Measurements from ENCODE around the gene PLBD1. TPM values are rescaled to one million over a fixed set of nuclear protein-coding genes. Genes with fewer than 3 reads are reported as not detected.

The PLBD1 gene
- total RNA-seq, 4 donors from 2014 or later: 4.1 to 18.7 (median 6.6) TPM

DNA sequence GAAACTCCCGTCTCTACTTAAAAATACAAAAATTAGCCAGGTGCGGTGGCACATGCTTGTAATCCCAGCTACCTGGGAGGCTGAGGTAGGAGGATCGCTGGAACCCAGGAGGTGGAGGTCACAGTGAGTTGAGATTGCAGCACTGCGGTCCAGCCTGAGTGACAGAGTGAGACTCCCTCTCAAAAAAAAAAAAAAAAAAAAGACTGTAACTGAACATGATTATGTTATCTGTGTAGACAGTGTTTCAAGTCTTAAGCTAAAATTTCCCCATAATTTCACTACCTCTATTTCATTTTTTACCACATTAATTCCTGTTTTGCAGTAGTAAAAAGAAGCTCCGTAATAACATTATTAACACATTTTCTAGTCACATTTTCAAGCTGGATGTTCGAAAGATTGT is 5.4 kb downstream of the PLBD1 start:
- Histone ChIP-seq H3K4me1 (peaks cover 5 to 8% (median 6%) of the 10 kb centered on the region in 4 donors), H3K4me3 (no peak overlapping the region), H3K27me3 (no peaks in the 10 kb centered on the region), H3K36me3 (no peaks in the 10 kb centered on the region), H3K9me3 (peaks cover 0 to 2% (median 0%) of the 10 kb centered on the region in 4 donors), H3K27ac (replicated peaks in 1 of 4) (no peak overlapping the region)
- DNase-seq (ENCODE audit: extremely low spot score): no peak
- intact Hi-C loops (cut with DNase I): no loop called here
- WGBS: 84% methylated on average over 6 of the region's 6 CpGs
- no peak for TF ChIP-seq POLR2A (IDR thresholded peaks at IDR 0.05; ENCODE audit: low read depth)
- TF ChIP-seq CTCF (IDR thresholded peaks at IDR 0.05): no peak
- TF ChIP-seq POLR2AphosphoS5 (IDR thresholded peaks at IDR 0.05): no peak
- TF ChIP-seq EP300 (IDR thresholded peaks at IDR 0.05): no peak

GRCh38 chr12:14561677-14562238 is 5.9 kb downstream of the PLBD1 start:
- TF ChIP-seq POLR2A (IDR thresholded peaks at IDR 0.05; ENCODE audit: low read depth): no peak
- no peak for TF ChIP-seq CTCF (IDR thresholded peaks at IDR 0.05)
- TF ChIP-seq POLR2AphosphoS5 (IDR thresholded peaks at IDR 0.05): no peak
- no peak for TF ChIP-seq EP300 (IDR thresholded peaks at IDR 0.05)
- H3K36me3 ChIP-seq: no peaks in the 10 kb centered on the region

DNA sequence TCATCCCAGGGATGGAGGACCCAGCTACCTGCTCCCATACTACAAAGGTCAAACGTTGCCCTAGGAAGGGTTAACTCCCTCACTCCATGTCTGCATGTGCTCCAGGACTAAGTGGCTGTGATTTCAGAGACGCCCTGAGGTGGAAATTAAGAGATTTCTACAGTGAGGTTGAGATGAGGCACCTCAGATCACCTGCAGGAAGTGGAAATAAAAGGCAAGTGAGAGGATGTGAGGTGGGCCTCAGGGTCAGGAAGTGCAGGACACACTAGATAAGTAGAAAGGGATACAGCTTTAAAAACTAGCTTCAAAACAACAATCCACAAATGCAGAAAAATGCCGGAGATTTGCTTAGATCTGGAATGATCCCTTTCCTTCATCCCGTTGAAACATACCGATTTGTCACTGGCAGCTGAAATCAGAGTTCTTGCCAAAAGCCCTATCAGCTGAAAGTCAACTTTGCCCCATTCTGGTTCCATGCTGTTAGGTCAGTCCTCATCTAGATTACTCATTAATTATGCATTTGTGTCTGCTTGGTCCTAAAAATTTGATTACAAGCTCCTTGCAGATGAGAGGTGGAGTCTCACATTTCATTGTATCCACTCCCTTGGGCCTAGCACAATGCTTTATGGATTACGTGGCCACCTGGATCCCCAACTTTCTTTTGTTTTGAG is 6.6 kb downstream of the PLBD1 start:
- Histone ChIP-seq H3K4me3 (no peak overlapping the region), H3K36me3 (no peaks in the 10 kb centered on the region), H3K27ac (replicated peaks in 1 of 4) (no peak overlapping the region), H3K9me3 (peaks cover 0 to 3% (median 0%) of the 10 kb centered on the region in 4 donors), H3K4me1 (peaks cover 0 to 8% (median 0%) of the 10 kb centered on the region in 4 donors), H3K27me3 (no peaks in the 10 kb centered on the region)
- intact Hi-C loops (cut with DNase I): no loop called here
- 72% methylated on average over 6 of the region's 6 CpGs for WGBS
- peak; percentile 39 for DNase-seq (ENCODE audit: extremely low spot score)
- no peak for TF ChIP-seq POLR2AphosphoS5 (IDR thresholded peaks at IDR 0.05)
- TF ChIP-seq CTCF (IDR thresholded peaks at IDR 0.05): no peak
- TF ChIP-seq EP300 (IDR thresholded peaks at IDR 0.05): no peak
- TF ChIP-seq POLR2A (IDR thresholded peaks at IDR 0.05; ENCODE audit: low read depth): no peak

More at GRCh38 chr12:14561677-14562238, 5.9 kb downstream of the PLBD1 start:
- intact Hi-C loops (cut with DNase I): no loop called here
- Histone ChIP-seq H3K9me3 (peaks cover 0 to 3% (median 0%) of the 10 kb centered on the region in 4 donors), H3K27ac (replicated peaks in 1 of 4) (no peak overlapping the region), H3K4me1 (peaks cover 0 to 8% (median 2%) of the 10 kb centered on the region in 4 donors), H3K27me3 (no peaks in the 10 kb centered on the region), H3K4me3 (no peak overlapping the region)
- DNase-seq (ENCODE audit: extremely low spot score): peak; percentile 70
- 96% methylated on average over 9 of the region's 9 CpGs for WGBS

GRCh38 chr12:14558473-14558959 is 9.2 kb downstream of the PLBD1 start:
- WGBS: 66% methylated on average over 4 of the region's 4 CpGs
- TF ChIP-seq EP300 (IDR thresholded peaks at IDR 0.05) (no peak), POLR2AphosphoS5 (IDR thresholded peaks at IDR 0.05) (no peak), CTCF (IDR thresholded peaks at IDR 0.05) (no peak), POLR2A (IDR thresholded peaks at IDR 0.05; ENCODE audit: low read depth) (no peak)
- H3K27ac ChIP-seq (replicated peaks in 1 of 4): no peak overlapping the region
- DNase-seq (ENCODE audit: extremely low spot score): peak; percentile 7
- H3K4me3 ChIP-seq: no peak overlapping the region
- no peaks in the 10 kb centered on the region for H3K27me3 ChIP-seq
- H3K4me1 ChIP-seq: peaks cover 12 to 21% (median 18%) of the 10 kb centered on the region in 4 donors
- H3K9me3 ChIP-seq: peaks cover 0 to 3% (median 0%) of the 10 kb centered on the region in 4 donors
- H3K36me3 ChIP-seq: no peaks in the 10 kb centered on the region
- intact Hi-C loops (cut with DNase I): no loop called here
